K562 (cell line): ENCODE measurements around the gene METAP1D. TPM values are rescaled to one million over a fixed set of nuclear protein-coding genes. Genes with fewer than 3 reads are reported as not detected.
A peak's percentile ranks its signal among the peaks of the same experiment; 100 is the strongest.

Source experiments
- ATF7 ChIP-seq: fragments of 450-650 bp; IDR thresholded peaks from 2 replicates; pipeline ENCODE4 v1.7.1; 2014; ENCODE audit warnings: mild to moderate bottlenecking, moderate library complexity
- BCOR ChIP-seq: fragments of 450-650 bp; IDR thresholded peaks from 2 replicates; pipeline ENCODE4 v1.6.1; 2016
- ESRRB ChIP-seq: fragments of 250-450 bp; sonication (Bioruptor Pico); IDR thresholded peaks from 2 replicates; pipeline ENCODE4 v1.5.0; 2020; ENCODE audit warnings: mild to moderate bottlenecking, moderate library complexity, borderline replicate concordance
- ETV5 ChIP-seq: sonication (generic); formaldehyde crosslinking; IDR thresholded peaks from 2 replicates; pipeline ENCODE4 v1.4.0; 2020; ENCODE audit warnings: low read depth, mild to moderate bottlenecking, missing genetic modification reagents
- FOXK2 ChIP-seq, 2 experiments: fragments of 450-650 bp; IDR thresholded peaks in 1 of 2; conservative IDR thresholded peaks in 1 of 2; 2 replicates each; pipeline ENCODE4 v1.6.1; 2016; ENCODE audit warnings: low read depth in 2 of 2, mild to moderate bottlenecking in 1 of 2
- FOXM1 ChIP-seq, 2 experiments: fragments of 450-650 bp in 1 of 2; sonication (generic) in 1 of 2; formaldehyde crosslinking in 1 of 2; IDR thresholded peaks; 2 replicates each; pipeline versions ENCODE4 v1.6.1 to v1.9.0; 2017 to 2022; ENCODE audit warnings: low read depth in 2 of 2, mild to moderate bottlenecking in 2 of 2, missing genetic modification reagents in 1 of 2, moderate library complexity in 1 of 2
- GABPA ChIP-seq: fragments of 200-800 bp; sonication (Bioruptor generic); conservative IDR thresholded peaks from 2 replicates; pipeline ENCODE4 v1.6.1; 2016; ENCODE audit warnings: low read depth, missing genetic modification characterization, missing compliant biosample characterization
- GATAD2B ChIP-seq: fragments of 450-650 bp; IDR thresholded peaks from 2 replicates; pipeline ENCODE4 v1.6.1; 2017; ENCODE audit warnings: mild to moderate bottlenecking, borderline replicate concordance
- GTF2E2 ChIP-seq: fragments of 200-800 bp; sonication (Bioruptor generic); IDR thresholded peaks from 2 replicates; pipeline ENCODE4 v1.6.1; 2016; ENCODE audit warnings: missing genetic modification characterization, missing compliant biosample characterization
- HDAC2 ChIP-seq: fragments of 450-650 bp; IDR thresholded peaks from 2 replicates; pipeline ENCODE4 v1.6.1; 2016; ENCODE audit warnings: mild to moderate bottlenecking
- HNRNPL ChIP-seq: fragments of 200-400 bp; formaldehyde crosslinking; IDR thresholded peaks from 2 replicates; pipeline ENCODE4 v1.6.1; 2017; ENCODE audit warnings: low read depth, mild to moderate bottlenecking, low read length
- ILF3 ChIP-seq: fragments of 450-650 bp; IDR thresholded peaks from 2 replicates; pipeline ENCODE4 v1.6.1; 2018; ENCODE audit warnings: antibody characterized with exemption, mild to moderate bottlenecking, moderate library complexity, borderline replicate concordance
- KHSRP ChIP-seq: fragments of 450-650 bp; IDR thresholded peaks from 2 replicates; pipeline ENCODE4 v1.6.1; 2017
- POLR2B ChIP-seq: fragments of 450-650 bp; IDR thresholded peaks from 2 replicates; pipeline ENCODE4 v1.6.1; 2018; ENCODE audit warnings: low read depth; ENCODE audit not compliant: partially characterized antibody
- RB1 ChIP-seq: fragments of 450-650 bp; IDR thresholded peaks from 2 replicates; pipeline ENCODE4 v1.6.1; 2017; ENCODE audit warnings: low read depth, mild to moderate bottlenecking
- RBFOX2 ChIP-seq: fragments of 200-400 bp; formaldehyde crosslinking; IDR thresholded peaks from 2 replicates; pipeline ENCODE4 v1.6.1; 2017; ENCODE audit warnings: low read depth, mild to moderate bottlenecking, low read length, moderate library complexity
- SMARCA5 ChIP-seq: fragments of 450-650 bp; IDR thresholded peaks from 2 replicates; pipeline ENCODE4 v1.6.1; 2016
- SREBF2 ChIP-seq: sonication (generic); formaldehyde crosslinking; IDR thresholded peaks from 2 replicates; pipeline ENCODE4 v1.4.0; 2020; ENCODE audit warnings: mild to moderate bottlenecking, missing genetic modification reagents
- SRF ChIP-seq, 2 experiments: fragments of 250-450, 450-650 bp in 1 of 2; sonication (Bioruptor Pico) in 1 of 2; sonication (generic) in 1 of 2; formaldehyde crosslinking; IDR thresholded peaks; 2 replicates each; pipeline versions ENCODE4 v1.5.0 to v1.5.1; 2020 to 2022; ENCODE audit warnings: mild to moderate bottlenecking in 1 of 2, missing genetic modification reagents in 1 of 2
- ZFP30 ChIP-seq: fragments of 250-450 bp; sonication (Bioruptor Pico); IDR thresholded peaks from 2 replicates; pipeline ENCODE4 v1.8.0; 2022; ENCODE audit warnings: moderate library complexity, mild to moderate bottlenecking, inconsistent platforms, borderline replicate concordance
- ZFPM2 ChIP-seq: fragments of 250-450 bp; sonication (Bioruptor Pico); IDR thresholded peaks from 2 replicates; pipeline ENCODE4 v1.5.1; 2022; ENCODE audit warnings: mild to moderate bottlenecking
- ZNF140 ChIP-seq: fragments of 250-450 bp; sonication (Bioruptor Pico); IDR thresholded peaks from 2 replicates; pipeline ENCODE4 v1.8.0; 2021; ENCODE audit warnings: moderate library complexity, mild to moderate bottlenecking, inconsistent platforms
- ZNF282 ChIP-seq: sonication (generic); formaldehyde crosslinking; IDR thresholded peaks from 2 replicates; pipeline ENCODE4 v1.8.1; 2023; ENCODE audit warnings: missing genetic modification reagents
- ZNF766 ChIP-seq: fragments of 200-800 bp; sonication (Bioruptor generic); conservative IDR thresholded peaks from 2 replicates; pipeline ENCODE4 v1.6.1; 2016; ENCODE audit warnings: missing genetic modification characterization, missing compliant biosample characterization
- polyA plus RNA-seq, 8 experiments: library from polyadenylated mRNA; depleted of rRNA in 4 of 8; stranded (reverse) in 5 of 8; unstranded in 3 of 8; fragments of >200 nt; fragmentation: Nextera tagmentation in 2 of 8; fragmentation: Illumina TruSeq in 1 of 8; extraction: Ambion mirVana in 2 of 8; extraction: Trizol in 1 of 8; gene quantifications; 2 replicates each; pipeline versions ENCODE4 v1.2.1 to v1.2.3, GENCODE V29; 2011 to 2014; ENCODE audit warnings: inconsistent platforms in 1 of 8, missing spikeins in 1 of 8
- total RNA-seq, 7 experiments: library from RNA; depleted of rRNA in 6 of 7; stranded (reverse); fragments of >200 nt in 6 of 7; fragmentation: Illumina TruSeq in 2 of 7; extraction: Trizol in 2 of 7; gene quantifications; 2 replicates each; pipeline versions ENCODE4 v1.2.1 to v1.2.3, GENCODE V29; 2011 to 2021; ENCODE audit warnings: low replicate concordance in 1 of 7
- TF ChIP-seq, protein P1 (sequence below): sonication (generic); formaldehyde crosslinking; IDR thresholded peaks from 2 replicates; pipeline ENCODE4 v1.9.0; 2022; ENCODE audit warnings: mild to moderate bottlenecking, missing genetic modification reagents
- TF ChIP-seq, protein P2 (sequence below): sonication (generic); formaldehyde crosslinking; IDR thresholded peaks from 2 replicates; pipeline ENCODE4 v1.5.0; 2020; ENCODE audit warnings: missing genetic modification reagents
- TF ChIP-seq, protein P3 (sequence below): fragments of 450-650 bp; IDR thresholded peaks from 2 replicates; pipeline ENCODE4 v1.6.1; 2016; ENCODE audit warnings: missing biosample characterization, missing genetic modification characterization

The METAP1D gene
- total and polyA plus RNA-seq, 9 of the 15 experiments (the other 6 are each of a cell fraction or from before 2014, with no cell fraction given) = 8.0 to 23.4 (median 15.7) TPM

DNA sequence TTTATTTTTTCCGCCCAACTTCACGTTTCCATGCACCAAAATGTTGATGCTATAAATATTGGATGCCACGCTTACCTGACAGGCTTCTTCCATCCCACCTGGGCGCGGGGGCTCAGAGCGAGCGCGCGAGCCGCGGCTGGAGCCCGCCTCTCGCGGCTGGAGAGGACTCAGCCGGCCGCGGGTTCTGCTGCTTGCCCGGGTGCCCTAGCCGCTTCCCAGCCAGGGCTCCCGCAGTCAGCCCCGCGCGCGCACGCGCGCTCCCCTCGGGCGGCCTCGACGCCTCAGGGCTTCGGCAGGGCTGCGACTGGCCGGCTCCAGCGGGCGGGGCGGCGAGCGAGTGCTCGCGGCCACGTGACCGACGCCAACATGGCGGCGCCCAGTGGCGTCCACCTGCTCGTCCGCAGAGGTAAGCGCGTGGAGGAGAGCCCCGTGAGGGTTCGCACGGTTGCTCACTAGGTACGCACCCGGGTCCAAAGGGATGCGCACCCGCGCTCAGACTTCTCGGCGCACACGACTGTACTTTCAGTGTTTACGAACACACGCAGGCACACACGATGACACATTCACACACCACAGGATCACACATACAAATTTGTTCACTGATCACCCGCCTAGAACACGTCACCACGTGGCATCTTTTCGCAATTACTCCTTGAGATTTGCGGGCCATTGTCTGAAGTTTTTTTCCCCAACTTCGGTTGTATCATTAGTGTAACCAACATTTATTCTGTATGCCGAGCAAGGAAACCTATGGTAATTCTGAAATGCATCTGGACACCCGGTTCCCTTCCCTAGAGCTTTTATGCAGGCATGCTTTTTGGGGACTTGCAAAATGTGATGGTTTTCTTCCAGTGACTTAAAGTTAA is at the start of gene METAP1D (continued):
- 0 out of 2 replicates have a peak, but pooled peaks have one; percentile 28 for TF ChIP-seq KHSRP
- TF ChIP-seq SREBF2 (CRISPR knock-in tag) = no peak
- no peak for TF ChIP-seq ZNF140
- TF ChIP-seq SRF (CRISPR knock-in tag; IDR thresholded peaks at IDR 0.05) = no peak
- TF ChIP-seq, protein P1, sequence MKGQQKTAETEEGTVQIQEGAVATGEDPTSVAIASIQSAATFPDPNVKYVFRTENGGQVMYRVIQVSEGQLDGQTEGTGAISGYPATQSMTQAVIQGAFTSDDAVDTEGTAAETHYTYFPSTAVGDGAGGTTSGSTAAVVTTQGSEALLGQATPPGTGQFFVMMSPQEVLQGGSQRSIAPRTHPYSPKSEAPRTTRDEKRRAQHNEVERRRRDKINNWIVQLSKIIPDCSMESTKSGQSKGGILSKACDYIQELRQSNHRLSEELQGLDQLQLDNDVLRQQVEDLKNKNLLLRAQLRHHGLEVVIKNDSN (CRISPR knock-in tag) = peak; percentile 97
- no peak for TF ChIP-seq ZFP30
- peak; percentile 99 for TF ChIP-seq HDAC2
- TF ChIP-seq RB1 = peak; percentile 95
- peak; percentile 96 to 98 for TF ChIP-seq FOXK2 (conservative IDR thresholded peaks at IDR 0.05 in 1 of 2, IDR thresholded peaks at IDR 0.05 in 1 of 2; ENCODE audit: low read depth in 2 of 2)
- peak; percentile 89 for TF ChIP-seq GATAD2B
- TF ChIP-seq, protein P2, sequence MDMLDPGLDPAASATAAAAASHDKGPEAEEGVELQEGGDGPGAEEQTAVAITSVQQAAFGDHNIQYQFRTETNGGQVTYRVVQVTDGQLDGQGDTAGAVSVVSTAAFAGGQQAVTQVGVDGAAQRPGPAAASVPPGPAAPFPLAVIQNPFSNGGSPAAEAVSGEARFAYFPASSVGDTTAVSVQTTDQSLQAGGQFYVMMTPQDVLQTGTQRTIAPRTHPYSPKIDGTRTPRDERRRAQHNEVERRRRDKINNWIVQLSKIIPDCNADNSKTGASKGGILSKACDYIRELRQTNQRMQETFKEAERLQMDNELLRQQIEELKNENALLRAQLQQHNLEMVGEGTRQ (CRISPR knock-in tag) = peak; percentile 97
- TF ChIP-seq HNRNPL = peak; percentile 77; the same call in 1 of the 2 replicates
- TF ChIP-seq ETV5 (CRISPR knock-in tag) = peak; percentile 69; the same call in 1 of the 2 replicates
- peak; percentile 99 for TF ChIP-seq RBFOX2
- TF ChIP-seq ESRRB (CRISPR knock-in tag) = no peak
- TF ChIP-seq GABPA (tag) = no peak
- peak; percentile 95 for TF ChIP-seq ATF7
- TF ChIP-seq, protein P3, sequence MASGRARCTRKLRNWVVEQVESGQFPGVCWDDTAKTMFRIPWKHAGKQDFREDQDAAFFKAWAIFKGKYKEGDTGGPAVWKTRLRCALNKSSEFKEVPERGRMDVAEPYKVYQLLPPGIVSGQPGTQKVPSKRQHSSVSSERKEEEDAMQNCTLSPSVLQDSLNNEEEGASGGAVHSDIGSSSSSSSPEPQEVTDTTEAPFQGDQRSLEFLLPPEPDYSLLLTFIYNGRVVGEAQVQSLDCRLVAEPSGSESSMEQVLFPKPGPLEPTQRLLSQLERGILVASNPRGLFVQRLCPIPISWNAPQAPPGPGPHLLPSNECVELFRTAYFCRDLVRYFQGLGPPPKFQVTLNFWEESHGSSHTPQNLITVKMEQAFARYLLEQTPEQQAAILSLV = no peak
- no peak; the same call in 1 of the 2 replicates for TF ChIP-seq ZNF766 (CRISPR knock-in tag)
- peak; percentile 77; the same call in 1 of the 2 replicates for TF ChIP-seq ZNF282 (CRISPR knock-in tag)
- peak; percentile 95 for TF ChIP-seq ILF3
- peak; percentile 37; the same call in 1 of the 2 replicates for TF ChIP-seq FOXM1 (IDR thresholded peaks at IDR 0.05; ENCODE audit: low read depth)
- TF ChIP-seq FOXM1 (CRISPR knock-in tag; IDR thresholded peaks at IDR 0.05; ENCODE audit: low read depth) = peak; percentile 99
- TF ChIP-seq ZFPM2 (CRISPR knock-in tag) = no peak
- peak; percentile 65 for TF ChIP-seq POLR2B
- 0 out of 2 replicates have a peak, but pooled peaks have one; percentile 19 for TF ChIP-seq SMARCA5
- peak; percentile 46; the same call in 1 of the 2 replicates for TF ChIP-seq BCOR
- TF ChIP-seq GTF2E2 = no peak; the same call in none of the 2 replicates
